ENCODE data around the gene TRMT61B.

TRMT61B gene

GRCh38 chr2:28855193-28855592, 14.9 kb downstream of the TRMT61B start:
- DNase-seq: no peak

GRCh38 chr2:28842042-28842441, 28.1 kb downstream of the TRMT61B start:
- no peak for DNase-seq

- no peak for DNase-seq
Observed at GRCh38 chr2:28838971-28839370, 31.1 kb downstream of the TRMT61B start.

DNA sequence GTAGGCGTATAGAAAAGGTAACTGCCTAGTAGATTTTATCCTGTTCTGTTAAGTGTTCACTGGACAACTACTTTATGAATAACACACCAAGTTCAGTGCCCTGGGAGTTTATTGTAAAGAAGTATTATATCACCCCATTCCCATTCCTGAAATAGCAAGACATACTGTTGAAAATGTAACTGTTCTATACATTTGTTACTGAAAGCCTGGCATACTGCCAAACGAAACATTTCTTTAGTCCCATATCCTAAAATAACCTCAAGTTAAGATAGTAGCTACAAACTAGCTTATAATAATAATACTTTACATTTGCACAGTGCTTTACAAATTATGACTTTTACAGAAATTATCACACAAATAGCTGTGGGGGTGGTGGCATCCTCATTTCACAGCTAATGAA, 34.3 kb downstream of the TRMT61B start:
- DNase-seq: no peak

DNA sequence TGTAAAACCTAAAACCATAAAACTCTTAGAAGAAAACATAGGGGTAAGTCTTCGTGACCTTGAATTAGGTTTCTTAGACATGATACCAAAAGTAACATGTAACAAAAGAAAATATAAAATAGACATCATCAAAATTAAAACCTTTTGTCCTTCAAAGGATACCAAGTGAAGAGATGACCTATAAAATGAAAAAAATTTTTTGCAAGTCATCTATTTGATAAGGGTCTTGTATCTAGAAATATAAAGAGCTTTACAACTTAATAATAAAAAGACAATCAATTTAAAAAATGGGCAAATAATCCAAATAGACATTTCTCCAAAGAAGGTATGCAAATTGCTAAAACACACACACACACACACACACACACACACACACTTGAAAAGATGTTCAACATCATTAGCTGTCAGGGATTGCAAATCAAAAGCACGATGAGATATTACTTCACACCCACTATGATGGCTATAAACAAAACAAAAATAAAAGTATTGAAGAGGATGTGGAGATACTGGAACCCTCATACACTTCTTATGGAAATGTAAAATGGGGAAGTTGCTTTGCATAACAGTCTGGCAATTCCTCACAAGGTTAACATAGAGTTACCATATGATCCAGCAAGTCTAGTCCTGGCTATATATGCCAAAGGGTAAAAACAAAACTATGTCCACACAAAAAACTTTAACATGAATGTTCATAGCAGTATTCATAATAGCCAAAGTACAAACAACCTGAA, 36.2 kb downstream of the TRMT61B start:
- no peak for DNase-seq

GRCh38 chr2:28828382-28828781, 41.7 kb downstream of the TRMT61B start:
- DNase-seq: no peak

- no peak for DNase-seq
Observed at GRCh38 chr2:28824870-28825269, 45.2 kb downstream of the TRMT61B start.

- DNase-seq: no peak
Observed at GRCh38 chr2:28824207-28824606, 45.9 kb downstream of the TRMT61B start.

DNA sequence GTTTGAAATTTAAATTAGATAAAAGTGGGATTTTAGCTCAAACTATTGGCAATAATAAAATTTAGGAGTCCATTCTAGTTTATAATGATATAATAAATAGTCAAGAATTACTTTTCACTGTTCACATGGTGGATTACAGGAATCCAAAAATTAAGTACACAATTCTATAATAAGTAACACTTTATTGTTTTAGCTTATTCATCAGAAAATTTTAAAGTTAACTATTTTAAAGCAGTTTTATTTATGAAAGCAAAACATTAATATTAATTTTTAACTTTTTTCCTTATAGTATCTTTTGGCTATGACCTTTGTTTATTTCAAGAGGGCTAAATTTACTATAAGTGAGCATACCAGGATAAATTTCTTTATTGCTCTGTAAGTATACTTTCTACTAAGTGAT, 48.1 kb downstream of the TRMT61B start:
- DNase-seq: no peak

DNA sequence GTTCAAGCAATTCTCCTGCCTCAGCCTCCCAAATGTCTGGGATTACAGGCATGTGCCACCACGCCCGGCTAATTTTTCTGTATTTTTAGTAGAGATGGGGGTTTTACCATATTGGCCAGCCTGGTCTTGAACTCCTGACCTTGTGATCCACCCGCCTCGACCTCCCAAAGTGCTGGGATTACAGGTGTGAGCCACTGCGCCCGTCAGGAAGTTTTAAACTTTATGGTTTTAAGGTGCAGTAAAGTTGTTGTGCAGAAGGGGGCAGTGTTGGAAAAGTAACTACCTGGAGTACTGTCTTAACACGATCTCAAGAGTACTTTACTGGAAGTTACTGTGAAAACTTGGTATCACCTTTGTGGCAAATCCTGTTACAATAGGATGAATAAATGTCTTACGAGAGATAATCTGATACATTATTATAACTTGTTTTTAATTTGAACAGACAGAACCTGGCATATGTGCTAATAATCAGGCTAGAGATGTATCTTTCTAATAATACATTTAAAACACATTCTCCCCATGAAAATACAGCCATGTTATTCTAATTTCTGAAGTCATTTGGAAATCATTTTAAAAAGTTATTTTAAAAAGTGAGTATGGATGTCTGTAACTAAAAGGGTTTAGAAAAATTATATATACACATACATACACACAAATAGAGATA, 48.7 kb downstream of the TRMT61B start:
- DNase-seq: no peak

DNA sequence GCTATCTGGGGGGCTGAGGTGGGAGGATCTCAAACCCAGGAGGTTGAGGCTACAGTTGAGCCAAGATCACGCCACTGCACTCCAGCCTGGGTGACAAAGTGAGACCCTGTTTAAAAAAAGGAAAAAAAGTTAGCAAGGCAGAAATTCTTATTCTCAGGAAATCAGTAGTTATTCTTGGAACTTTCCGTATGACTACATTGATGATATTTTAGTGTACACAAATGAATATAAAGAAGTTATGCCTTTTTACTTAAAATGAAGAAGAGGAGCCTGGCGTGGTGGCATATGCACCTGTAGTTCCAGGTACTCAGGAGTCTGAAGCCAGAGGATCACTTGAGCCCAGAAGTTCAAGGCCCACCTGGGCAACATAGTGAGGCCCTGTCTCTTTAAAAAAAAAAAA, 52.1 kb downstream of the TRMT61B start:
- DNase-seq: no peak

DNA sequence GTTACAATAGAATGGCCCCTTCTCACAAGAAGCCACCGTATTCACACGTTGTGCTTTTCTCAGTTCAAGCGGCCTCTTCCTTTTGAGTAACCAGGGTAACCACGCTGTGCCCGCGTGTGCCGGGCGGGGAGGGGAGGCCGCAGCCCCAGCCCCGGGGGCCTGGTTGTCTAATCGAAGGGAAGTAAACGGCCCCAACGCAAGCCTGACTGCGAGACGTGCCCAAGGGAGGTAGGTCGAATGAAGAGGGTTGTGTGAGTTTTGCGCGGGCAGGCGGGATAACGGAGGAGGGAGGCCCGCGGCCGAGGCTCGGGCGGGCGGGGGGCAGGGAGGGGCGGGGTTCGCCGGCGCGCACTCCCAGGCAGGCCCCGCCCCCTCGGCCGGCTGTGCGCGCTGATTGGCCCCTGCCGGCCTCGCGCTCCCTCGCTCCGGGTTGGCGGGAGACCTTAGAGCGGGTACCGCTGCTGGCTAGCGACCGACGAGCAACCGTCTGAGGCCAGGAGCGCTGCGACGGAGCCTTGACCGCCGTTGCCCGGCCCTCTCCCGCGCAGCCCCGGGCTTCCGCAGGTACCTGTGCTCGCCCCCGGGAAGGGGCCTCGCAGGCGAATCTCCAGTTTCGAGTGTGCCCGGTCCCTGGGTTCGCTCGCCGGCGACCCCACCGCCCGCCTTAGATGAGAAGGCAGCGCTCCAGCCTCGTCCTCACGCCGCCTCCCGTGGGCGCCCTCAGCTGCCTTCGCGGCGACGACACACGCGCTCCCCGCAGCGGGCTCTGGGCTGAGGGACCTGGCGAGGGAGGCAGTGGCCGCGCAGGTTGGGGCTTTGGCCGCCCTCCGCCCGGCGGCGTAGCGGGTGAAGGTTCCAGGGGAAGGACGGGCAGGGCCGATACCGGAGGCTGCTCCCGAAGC, 59.5 kb downstream of the TRMT61B start, which contains the start of gene SPDYA:
SPDYA (plus strand) TSS at position 451 of the 902 bp plus-strand sequence. CDS start 5,181 bp downstream, outside the sequence.
- DNase-seq: no peak

- no peak for DNase-seq
Observed at GRCh38 chr2:28809927-28810326, 60.2 kb downstream of the TRMT61B start.

DNA sequence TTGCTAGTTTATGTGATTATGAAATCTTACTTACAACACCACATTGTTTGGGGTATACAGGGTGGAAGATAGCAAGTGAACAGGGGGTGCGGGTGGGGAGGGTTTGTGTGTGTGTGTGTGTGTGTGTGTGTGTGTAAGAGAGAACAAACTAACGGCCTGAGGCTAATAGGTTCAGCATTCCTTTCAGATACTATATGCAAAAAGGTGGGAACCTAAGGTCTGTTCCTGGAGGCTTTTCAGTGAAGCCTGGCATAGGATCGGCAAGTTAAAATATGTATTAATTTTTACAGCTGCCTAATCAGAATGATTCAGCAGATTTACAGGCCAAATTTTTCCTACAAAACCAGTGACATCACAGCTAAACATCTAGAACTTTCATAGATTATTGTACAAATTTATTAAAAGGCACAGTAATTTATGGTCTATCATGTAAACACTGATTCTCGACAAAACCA, 67.1 kb downstream of the TRMT61B start:
- DNase-seq: no peak

DNA sequence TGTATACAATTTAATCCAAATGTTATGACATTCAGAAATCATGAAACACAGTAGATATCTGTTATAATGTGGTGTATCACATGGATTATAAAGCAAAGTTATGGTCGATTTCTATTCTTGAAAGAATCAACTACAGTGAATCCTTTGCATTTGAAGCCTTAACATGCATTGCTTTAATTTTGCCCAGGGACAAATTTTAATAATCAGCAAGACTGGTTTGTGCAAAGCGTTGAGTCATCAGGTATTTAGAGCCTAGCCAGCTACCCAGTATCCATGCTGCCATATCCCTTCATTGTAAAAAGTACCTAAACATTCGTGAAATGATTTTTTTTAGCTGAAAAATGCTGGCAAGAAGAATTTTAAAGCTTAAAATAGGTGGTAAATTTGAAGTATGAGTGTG, 68.4 kb downstream of the TRMT61B start:
- no peak for DNase-seq

All from NCI-H1930 (cell line).